GM10248 (cell line): ENCODE results near the gene OPN1SW.

Source experiments
- CTCF ChIA-PET: fragments of 300-600 bp; sonication (Branson Sonifier 250); formaldehyde crosslinking; extraction: SDS; loops from one replicate; lab custom pipeline; 2021; ENCODE audit warnings: antibody characterized with exemption; lab: Yijun Ruan, JAX
- POLR2A ChIA-PET: fragments of 350-650 bp; sonication (Branson Sonifier 250); formaldehyde crosslinking; extraction: SDS; loops from one replicate; lab custom pipeline; 2020; ENCODE audit warnings: antibody characterized with exemption; lab: Yijun Ruan, JAX
- DNase-seq: peaks from one replicate; pipeline ENCODE4 v3.0.0; 2012; ENCODE audit errors: extremely low spot score
- TF ChIP-seq, protein P1 (sequence below): IDR thresholded peaks from 2 replicates; pipeline ENCODE4 v1.5.1; 2012; ENCODE audit warnings: mild to moderate bottlenecking, low read depth; ENCODE audit errors: extremely low read depth, missing control alignments, control extremely low read depth

Gene OPN1SW

DNA sequence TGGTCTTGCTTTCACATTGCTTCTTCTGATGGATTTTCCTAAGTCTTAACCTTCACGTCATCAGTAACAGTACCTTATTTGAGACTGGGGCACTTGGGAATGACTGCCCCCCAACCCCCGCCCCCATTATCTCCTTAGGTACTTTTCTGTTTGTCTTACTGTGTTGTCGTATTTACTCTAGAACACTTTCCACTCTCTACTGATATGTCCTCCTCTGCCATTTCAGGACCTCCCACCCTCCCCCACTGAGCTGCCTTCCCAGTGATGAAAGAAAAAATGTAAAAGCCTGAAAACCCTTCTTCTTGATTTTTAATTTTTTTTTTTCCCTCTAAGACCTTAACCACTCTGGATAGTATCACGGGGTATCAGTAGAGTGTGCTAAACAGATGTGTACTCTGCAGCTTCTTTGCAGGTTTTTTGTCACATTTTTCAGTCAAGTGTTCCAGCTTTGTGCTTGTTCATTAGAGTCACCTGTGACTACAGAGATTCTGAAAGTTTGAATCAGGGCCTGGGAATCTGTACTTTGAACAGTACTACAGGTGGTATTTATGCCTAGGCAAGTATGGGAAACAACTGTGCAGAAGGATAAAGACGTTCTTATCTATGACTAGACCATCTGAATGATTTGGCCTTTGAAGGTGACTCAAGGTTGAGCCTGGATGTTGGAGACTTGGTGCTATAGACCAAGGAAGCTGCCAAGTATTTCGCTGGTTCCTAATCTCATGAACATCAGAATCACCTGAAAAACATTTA, 28.1 kb downstream of the OPN1SW start:
- CTCF ChIA-PET: interaction anchor here (1.5 kb wide), 1 partner anchor 33 kb away, joined by 3 read pairs; no protein-coding TSS in a partner anchor
- no peak for DNase-seq
- POLR2A ChIA-PET: interaction anchor here (1.1 kb wide), 1 partner anchor 8 kb away, joined by 3 read pairs; the partner anchor contains the start of gene CALU
- TF ChIP-seq, protein P1, sequence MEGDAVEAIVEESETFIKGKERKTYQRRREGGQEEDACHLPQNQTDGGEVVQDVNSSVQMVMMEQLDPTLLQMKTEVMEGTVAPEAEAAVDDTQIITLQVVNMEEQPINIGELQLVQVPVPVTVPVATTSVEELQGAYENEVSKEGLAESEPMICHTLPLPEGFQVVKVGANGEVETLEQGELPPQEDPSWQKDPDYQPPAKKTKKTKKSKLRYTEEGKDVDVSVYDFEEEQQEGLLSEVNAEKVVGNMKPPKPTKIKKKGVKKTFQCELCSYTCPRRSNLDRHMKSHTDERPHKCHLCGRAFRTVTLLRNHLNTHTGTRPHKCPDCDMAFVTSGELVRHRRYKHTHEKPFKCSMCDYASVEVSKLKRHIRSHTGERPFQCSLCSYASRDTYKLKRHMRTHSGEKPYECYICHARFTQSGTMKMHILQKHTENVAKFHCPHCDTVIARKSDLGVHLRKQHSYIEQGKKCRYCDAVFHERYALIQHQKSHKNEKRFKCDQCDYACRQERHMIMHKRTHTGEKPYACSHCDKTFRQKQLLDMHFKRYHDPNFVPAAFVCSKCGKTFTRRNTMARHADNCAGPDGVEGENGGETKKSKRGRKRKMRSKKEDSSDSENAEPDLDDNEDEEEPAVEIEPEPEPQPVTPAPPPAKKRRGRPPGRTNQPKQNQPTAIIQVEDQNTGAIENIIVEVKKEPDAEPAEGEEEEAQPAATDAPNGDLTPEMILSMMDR: no peak

GRCh38 chr7:128745706-128746105, 29.9 kb downstream of the OPN1SW start:
- DNase-seq: no peak
- ChIA-PET CTCF (no interaction called here), POLR2A (no interaction called here)
- TF ChIP-seq, protein P1: no peak

- TF ChIP-seq, protein P1: no peak
- POLR2A ChIA-PET: no interaction called here
- CTCF ChIA-PET: no interaction called here
- DNase-seq: no peak
Measured at GRCh38 chr7:128744366-128744905, 31.2 kb downstream of the OPN1SW start.

- POLR2A ChIA-PET: interaction anchor here (1.0 kb wide), 1 partner anchor 13 kb away, joined by 3 read pairs; no protein-coding TSS in a partner anchor
Measured at GRCh38 chr7:128743112-128743772, 32.4 kb downstream of the OPN1SW start.

GRCh38 chr7:128742206-128742605, 33.4 kb downstream of the OPN1SW start:
- ChIA-PET POLR2A (interaction anchor here (1.0 kb wide), 1 partner anchor 14 kb away, joined by 3 read pairs; no protein-coding TSS in a partner anchor), CTCF (interaction anchor here (1.6 to 7.7 kb wide), 4 partner anchors 12 to 121 kb away, joined by 4 to 48 read pairs (median 5); partner anchors contain the start of gene ATP6V1F)
- no peak for DNase-seq
- TF ChIP-seq, protein P1: no peak

More at GRCh38 chr7:128743112-128743772, 32.4 kb downstream of the OPN1SW start:
- TF ChIP-seq, protein P1: no peak
- no peak for DNase-seq
- CTCF ChIA-PET: interaction anchor here (0.9 to 7.7 kb wide), 4 partner anchors 11 to 99 kb away, joined by 4 to 48 read pairs (median 4); no protein-coding TSS in a partner anchor

- DNase-seq: no peak
- ChIA-PET POLR2A (interaction anchor here (1.5 kb wide), 1 partner anchor 9 kb away, joined by 4 read pairs; no protein-coding TSS in a partner anchor), CTCF (interaction anchor here (0.8 to 7.7 kb wide), 6 partner anchors 12 to 282 kb away, joined by 3 to 48 read pairs (median 4); partner anchors contain the start of gene ATP6V1F)
- TF ChIP-seq, protein P1: no peak
Measured at GRCh38 chr7:128741491-128741890, 34.1 kb downstream of the OPN1SW start.
